Retinal pigment epithelial cell (primary cell): ENCODE data around the gene GABBR2.

Experiments used
- DNase-seq: peaks from one replicate; pipeline ENCODE4 v3.0.0-alpha.2; 2010; ENCODE audit warnings: low read depth
- H3K4me3 ChIP-seq: 2 replicates; pipeline ENCODE4 v1.5.1; 2011; ENCODE audit warnings: mild to moderate bottlenecking, low read length, control low read depth, moderate library complexity
- TF ChIP-seq, protein P1 (sequence below): conservative IDR thresholded peaks from 2 replicates; pipeline ENCODE4 v1.5.1; 2011; ENCODE audit warnings: low read depth, low read length, control low read depth, inconsistent platforms

GABBR2 gene

DNA sequence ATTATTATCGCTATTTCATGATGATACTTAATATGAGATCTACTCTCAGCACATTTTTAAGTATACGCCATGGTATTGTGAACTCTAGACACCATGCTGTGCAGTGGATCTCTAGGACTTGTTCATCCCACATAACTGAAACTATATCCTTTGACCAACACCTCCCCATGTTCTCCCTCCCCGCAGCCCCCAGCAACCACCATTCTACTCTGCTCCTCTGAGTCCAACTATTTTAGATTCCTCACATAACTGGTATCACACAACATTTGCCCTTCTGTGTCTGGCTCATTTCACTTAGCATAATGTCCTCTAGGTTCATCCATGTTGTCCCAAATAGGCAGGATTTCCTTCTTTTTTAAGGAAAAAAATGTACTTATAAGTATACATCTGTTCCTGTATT lies 446.7 kb downstream of the GABBR2 start:
- no peak for DNase-seq
- TF ChIP-seq, protein P1, sequence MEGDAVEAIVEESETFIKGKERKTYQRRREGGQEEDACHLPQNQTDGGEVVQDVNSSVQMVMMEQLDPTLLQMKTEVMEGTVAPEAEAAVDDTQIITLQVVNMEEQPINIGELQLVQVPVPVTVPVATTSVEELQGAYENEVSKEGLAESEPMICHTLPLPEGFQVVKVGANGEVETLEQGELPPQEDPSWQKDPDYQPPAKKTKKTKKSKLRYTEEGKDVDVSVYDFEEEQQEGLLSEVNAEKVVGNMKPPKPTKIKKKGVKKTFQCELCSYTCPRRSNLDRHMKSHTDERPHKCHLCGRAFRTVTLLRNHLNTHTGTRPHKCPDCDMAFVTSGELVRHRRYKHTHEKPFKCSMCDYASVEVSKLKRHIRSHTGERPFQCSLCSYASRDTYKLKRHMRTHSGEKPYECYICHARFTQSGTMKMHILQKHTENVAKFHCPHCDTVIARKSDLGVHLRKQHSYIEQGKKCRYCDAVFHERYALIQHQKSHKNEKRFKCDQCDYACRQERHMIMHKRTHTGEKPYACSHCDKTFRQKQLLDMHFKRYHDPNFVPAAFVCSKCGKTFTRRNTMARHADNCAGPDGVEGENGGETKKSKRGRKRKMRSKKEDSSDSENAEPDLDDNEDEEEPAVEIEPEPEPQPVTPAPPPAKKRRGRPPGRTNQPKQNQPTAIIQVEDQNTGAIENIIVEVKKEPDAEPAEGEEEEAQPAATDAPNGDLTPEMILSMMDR, result no peak
- H3K4me3 ChIP-seq, result no peak overlapping the region

DNA sequence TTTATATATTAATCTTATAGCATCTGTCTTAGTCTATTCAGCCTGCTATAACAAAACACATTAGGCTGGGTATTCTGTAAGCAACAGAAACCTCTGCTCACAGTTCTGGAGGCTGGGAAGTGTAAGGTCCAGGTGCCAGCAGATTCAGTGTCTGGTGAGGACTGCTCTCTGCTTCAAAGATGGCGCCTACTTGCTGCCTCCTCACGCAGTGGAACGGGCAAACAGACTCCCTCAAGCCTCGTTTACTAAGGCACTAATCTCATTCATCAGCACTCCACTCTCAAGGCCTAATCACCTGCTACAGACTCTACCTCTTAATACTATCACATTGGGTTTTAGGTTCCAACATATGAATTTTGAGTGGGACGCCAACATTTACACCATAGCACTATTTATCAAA lies 448.1 kb downstream of the GABBR2 start:
- no peak overlapping the region for H3K4me3 ChIP-seq
- no peak for DNase-seq
- TF ChIP-seq, protein P1, result no peak

DNA sequence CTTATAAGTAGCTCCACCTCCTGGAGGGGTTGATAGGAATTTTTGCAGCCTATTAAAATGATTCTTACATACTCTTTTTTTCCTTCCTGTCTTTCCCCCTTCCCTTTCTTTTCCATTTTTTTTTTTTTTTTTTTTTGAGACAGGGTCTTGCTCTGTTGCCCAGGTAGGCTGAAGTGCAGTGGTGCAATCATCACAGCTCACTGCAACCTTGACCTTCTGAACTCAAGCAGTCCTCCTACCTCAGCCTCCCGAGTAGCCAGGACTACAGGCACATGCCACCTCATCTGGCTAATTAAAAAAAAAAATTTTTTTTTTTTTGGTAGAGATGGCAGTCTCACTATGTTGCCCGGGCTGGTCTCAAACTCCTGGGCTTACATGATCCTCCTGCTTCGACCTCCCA lies 448.9 kb downstream of the GABBR2 start:
- DNase-seq, result no peak
- TF ChIP-seq, protein P1, result no peak
- H3K4me3 ChIP-seq, result no peak overlapping the region

DNA sequence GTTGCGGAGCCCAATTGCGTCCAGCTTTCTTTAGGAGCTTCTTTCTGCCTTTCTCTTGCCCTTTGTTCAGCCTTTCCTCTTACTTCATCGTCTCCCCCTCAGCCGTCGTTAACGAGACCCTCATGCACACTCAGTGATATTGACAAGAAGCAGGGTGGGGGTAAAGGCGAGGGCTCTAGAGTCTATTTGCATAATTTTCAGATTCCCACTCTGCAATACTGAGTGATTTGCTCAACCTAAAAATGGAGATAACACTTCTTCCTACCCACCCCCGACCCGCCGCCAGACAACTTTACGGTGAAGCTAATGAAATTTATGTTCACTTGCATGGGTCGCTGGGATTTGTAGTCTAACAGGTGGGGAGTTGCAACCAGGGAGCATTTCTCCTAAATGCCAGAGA lies 452.0 kb downstream of the GABBR2 start:
- H3K4me3 ChIP-seq, result peak overlapping the region; percentile 91
- DNase-seq, result no peak
- TF ChIP-seq, protein P1, result no peak

DNA sequence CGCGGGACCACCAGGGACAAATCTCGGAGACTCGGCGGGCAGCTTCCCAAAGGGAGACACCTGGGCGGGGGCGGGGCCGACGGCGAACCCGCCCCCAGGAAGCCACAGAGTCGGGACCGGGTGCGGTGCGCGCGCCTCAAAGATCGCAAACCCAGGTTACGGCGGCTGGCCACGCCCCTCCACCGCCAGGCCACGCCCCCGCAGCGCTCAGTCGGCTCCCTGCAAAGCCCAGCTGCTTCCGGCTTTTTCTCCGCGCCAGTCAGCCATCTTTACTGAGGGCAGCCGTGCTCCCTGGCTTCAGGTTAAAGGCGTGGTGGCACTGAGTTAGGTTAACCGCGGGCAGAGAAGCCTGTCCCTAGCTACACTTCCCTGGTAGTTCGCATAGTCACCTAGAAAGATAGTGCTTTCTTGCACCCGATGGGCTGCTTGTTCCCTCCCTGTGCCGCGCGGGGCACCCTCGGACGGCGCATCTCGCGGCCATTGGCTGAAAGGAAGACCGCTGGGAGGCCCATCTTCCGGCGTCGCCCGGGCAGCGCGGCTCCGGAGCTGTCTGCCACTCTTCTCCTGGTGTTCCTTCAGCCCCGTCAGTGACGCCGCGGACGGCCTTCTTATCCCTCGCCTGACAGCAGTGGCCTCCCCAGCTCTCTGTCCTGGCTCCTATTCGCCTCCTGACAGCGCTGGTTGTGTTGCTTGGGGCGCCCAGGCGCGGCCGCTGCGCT lies 453.0 kb downstream of the GABBR2 start, which contains the start of gene TBC1D2:
TBC1D2 (minus strand) TSS at position 72 of the 719 bp plus-strand sequence. CDS start 108 bp downstream, outside the sequence.
- TF ChIP-seq, protein P1, result peak; percentile 21
- peak within 1 kb of the TSS; percentile 91 for H3K4me3 ChIP-seq
- peak; percentile 67 for DNase-seq

DNA sequence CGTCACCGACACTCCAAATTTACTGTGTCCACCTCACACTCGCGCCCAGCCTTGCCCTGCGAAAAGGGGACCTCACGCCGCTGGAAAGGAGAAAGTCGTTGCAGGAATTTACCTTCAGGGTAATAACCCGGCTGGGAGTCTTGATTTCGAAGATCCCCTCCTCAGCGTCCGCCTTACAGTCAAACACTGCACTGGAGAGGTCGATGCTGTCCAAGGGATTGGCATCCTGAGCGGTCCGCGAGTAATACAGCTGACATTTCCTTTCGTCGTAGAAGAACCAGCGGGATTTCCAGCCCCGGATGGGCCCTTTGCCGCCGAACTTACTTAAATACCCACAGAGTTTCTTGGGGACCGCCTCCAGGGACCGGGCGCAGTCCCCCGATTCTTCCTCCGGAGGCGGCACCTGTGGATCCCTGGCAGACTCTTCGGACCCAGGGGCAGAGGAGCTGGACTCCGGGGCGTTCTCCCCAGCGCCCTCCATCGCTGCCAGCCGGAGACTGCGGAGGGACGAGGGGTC lies 453.6 kb downstream of the GABBR2 start:
- DNase-seq, result no peak
- peak overlapping the region; percentile 91 for H3K4me3 ChIP-seq
- TF ChIP-seq, protein P1, result no peak
